GM18861 (cell line): ENCODE measurements around the gene HSPB2.
"Not testable (repeated sequence)": the region's sequence is repeated elsewhere in the genome, so short reads cannot be mapped to it uniquely, and the experiment has no call there.

Experiments used
- ATAC-seq: cut with Tn5 transposase; IDR thresholded peaks from one replicate; pipeline ENCODE4 v1.9.1; 2021; ENCODE audit not compliant: unreplicated experiment

The HSPB2 gene

GRCh38 chr11:111912535-111912934 lies at the start of gene HSPB2:
Gene HSPB2, plus strand, starts transcription at chr11:111912734. Its CDS starts 96 bp downstream, at chr11:111912830.
- no peak for ATAC-seq

GRCh38 chr11:111870113-111870512 lies 42.4 kb upstream of the HSPB2 start:
- ATAC-seq = no peak

GRCh38 chr11:111870522-111870885 lies 42.0 kb upstream of the HSPB2 start:
- ATAC-seq = peak; percentile 13

- ATAC-seq = peak; percentile 71
Measured at GRCh38 chr11:111870886-111871692, 41.4 kb upstream of the HSPB2 start, which contains the start of gene ALG9. Gene ALG9, minus strand, starts transcription at chr11:111871581. Its CDS starts 99 bp downstream, at chr11:111871482.

GRCh38 chr11:111871693-111872161 lies 40.8 kb upstream of the HSPB2 start:
- no peak for ATAC-seq

GRCh38 chr11:111878385-111878848 lies 34.1 kb upstream of the HSPB2 start:
- peak; percentile 6 for ATAC-seq

GRCh38 chr11:111878849-111879636 lies 33.5 kb upstream of the HSPB2 start, which contains the start of the genes CFAP68 and FDXACB1:
Gene CFAP68, plus strand, starts transcription at chr11:111879541. Its CDS starts 20 bp downstream, at chr11:111879561.
Gene FDXACB1, minus strand, starts transcription at chr11:111879165. Its CDS starts 33 bp downstream, at chr11:111879132.
- ATAC-seq = peak; percentile 80

- ATAC-seq = no peak
Measured at GRCh38 chr11:111879637-111879960, 32.9 kb upstream of the HSPB2 start.

- no peak for ATAC-seq
Measured at GRCh38 chr11:111882202-111882601, 30.3 kb upstream of the HSPB2 start.

- ATAC-seq = not testable (repeated sequence)
Measured at GRCh38 chr11:111885053-111885452, 27.5 kb upstream of the HSPB2 start.

GRCh38 chr11:111886032-111886431 lies 26.5 kb upstream of the HSPB2 start:
- no peak for ATAC-seq

- no peak for ATAC-seq
Measured at GRCh38 chr11:111886844-111887243, 25.7 kb upstream of the HSPB2 start.

GRCh38 chr11:111905411-111905810 lies 7.1 kb upstream of the HSPB2 start:
- ATAC-seq = no peak

GRCh38 chr11:111906680-111907079 lies 5.9 kb upstream of the HSPB2 start:
- no peak for ATAC-seq

- no peak for ATAC-seq
Measured at GRCh38 chr11:111908639-111909305, 3.8 kb upstream of the HSPB2 start.

- ATAC-seq = no peak
Measured at GRCh38 chr11:111909378-111909777, 3.2 kb upstream of the HSPB2 start.

- ATAC-seq = no peak
Measured at GRCh38 chr11:111910676-111911562, 1.6 kb upstream of the HSPB2 start.

GRCh38 chr11:111911563-111912401 lies 752 bp upstream of the HSPB2 start, which contains the start of gene CRYAB:
Gene CRYAB, minus strand, starts transcription at chr11:111911770. Its CDS starts 46 bp downstream, at chr11:111911724.
- no peak for ATAC-seq
